GM12872 (cell line): ENCODE data around the gene SLC25A23.

ENCODE experiments used
- TF ChIP-seq, protein P1 (sequence below): IDR thresholded peaks from 3 replicates; pipeline ENCODE4 v1.5.1; 2011; ENCODE audit warnings: low read depth, mild to moderate bottlenecking, low read length, moderate library complexity; ENCODE audit not compliant: insufficient read depth

Gene SLC25A23

DNA sequence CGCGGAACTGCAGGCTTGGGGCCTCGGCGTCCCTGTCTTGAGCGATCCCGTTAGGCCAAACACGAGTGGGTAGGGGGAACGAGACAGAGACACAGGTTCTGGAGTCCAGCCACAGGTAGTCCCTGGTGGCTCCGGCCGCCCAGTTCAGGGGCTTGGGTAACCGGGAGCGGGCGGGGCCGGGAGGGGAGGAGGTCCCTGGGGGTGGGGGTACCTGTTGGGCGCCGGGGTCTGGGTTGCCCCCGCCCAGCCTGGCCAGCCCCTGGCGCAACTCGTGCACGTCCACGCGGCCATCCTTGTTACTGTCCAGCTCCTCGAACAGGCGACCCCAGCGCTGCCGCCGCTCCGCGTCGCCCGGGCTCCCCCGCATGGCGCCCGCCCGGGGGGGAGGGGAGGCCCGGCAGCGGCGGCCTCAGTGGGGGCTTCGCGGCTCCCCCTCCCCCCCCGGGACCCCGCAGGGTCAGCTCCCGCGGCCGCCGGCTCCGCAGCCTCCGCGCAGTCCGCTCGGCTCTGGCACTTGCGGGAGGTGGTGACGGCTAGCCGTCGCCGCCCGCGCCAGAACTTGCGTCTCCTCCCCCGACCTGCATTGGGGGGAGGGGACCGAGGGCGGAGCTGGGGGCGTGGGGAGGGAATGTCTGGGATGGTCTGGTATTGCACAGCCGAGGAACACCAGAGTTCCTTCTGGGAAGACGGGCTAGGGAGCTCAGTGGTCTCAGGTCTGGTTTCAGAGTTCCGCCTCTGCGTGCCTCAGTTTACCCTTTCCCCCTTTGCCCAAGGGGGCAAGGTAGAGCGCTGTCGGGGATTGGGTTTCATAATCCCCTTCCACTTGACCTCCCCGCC, at the start of gene SLC25A23:
Gene SLC25A23 (minus strand): TSS at position 531 of the 837 bp plus-strand sequence. CDS start 164 bp downstream, at position 367.
- TF ChIP-seq, protein P1, sequence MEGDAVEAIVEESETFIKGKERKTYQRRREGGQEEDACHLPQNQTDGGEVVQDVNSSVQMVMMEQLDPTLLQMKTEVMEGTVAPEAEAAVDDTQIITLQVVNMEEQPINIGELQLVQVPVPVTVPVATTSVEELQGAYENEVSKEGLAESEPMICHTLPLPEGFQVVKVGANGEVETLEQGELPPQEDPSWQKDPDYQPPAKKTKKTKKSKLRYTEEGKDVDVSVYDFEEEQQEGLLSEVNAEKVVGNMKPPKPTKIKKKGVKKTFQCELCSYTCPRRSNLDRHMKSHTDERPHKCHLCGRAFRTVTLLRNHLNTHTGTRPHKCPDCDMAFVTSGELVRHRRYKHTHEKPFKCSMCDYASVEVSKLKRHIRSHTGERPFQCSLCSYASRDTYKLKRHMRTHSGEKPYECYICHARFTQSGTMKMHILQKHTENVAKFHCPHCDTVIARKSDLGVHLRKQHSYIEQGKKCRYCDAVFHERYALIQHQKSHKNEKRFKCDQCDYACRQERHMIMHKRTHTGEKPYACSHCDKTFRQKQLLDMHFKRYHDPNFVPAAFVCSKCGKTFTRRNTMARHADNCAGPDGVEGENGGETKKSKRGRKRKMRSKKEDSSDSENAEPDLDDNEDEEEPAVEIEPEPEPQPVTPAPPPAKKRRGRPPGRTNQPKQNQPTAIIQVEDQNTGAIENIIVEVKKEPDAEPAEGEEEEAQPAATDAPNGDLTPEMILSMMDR = no peak

DNA sequence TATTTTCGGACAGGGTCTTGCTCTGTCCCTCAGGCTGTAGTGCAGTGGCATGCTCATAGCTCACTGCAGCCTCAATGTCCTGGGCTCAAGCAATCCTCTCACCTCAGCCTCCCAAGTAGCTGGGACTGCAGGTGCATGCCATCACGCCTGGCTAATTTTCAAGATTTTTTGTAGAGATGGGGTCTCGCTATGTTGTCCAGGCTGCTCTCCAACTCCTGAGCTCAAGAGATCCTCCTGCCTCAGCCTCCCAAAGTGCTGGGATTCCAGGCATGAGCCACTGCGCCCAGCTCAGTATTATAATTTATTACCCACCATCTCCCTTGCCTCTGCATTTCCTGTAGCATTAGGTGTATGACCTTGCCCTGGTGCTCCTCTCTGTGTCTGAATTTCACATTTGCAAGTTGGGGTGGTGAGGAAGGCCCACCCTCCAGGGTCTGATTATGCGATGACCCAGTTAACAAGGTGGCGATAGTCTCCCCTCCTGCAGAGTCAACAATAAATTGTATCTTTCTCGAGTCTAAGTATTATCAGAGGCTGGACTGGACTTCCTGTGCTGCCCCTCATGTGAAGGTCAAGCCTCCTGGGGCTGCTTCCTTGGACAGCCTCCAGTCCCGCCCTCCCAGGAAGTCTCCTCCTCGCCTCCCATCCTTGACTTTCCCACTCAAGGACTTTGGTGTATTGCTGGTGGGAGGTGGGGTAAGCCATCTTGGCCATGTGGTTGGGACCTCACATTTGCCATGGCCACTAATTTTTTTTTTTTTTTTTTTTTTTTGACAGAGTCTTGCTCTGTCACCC, 44.0 kb upstream of the SLC25A23 start:
- TF ChIP-seq, protein P1 = no peak

DNA sequence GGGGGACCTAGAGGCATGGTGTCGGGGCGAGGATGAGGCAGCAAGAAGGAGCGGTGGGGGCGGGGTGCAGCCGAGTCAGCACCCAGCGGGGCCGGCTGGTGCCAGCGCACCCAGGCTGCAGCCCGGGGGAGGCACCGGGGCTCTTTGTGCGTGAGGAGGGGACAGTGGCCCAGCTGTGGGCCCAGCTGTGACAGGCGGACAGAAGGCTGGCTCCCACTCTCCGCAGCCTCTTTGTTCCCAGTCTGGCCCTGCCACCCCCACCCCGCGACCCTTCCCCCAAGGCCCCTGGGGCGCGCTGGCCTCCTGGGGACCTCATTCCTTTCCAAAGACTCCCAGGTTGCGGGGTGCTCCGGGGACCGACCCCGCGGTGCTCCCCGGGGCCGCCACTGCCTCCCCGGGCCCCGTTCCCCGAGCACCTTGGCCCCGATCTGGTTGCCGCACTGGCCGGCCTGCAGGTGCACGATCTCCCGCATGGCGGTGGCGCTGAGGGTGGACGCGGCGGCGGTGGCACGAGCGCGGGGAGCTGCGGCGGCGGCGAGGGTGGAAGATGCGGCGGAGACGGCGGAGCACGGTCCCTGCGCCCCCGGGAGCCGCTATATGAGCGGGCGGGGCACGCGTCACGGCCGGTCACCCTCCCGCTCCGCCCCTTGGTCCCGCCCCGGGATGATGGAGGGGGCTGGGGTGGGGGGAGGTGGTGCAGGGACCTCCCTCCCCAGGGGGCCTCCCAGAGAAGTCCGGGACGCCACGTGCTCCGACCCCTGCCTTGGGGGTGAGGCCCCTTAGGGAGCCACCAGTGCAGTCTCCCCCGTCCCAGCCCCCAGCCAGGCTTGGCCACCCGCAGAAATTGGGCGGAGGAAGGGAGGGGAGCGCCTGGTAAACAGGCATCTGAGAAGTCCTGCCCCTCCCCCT, 42.4 kb upstream of the SLC25A23 start, which contains the start of gene TUBB4A:
Gene TUBB4A (minus strand): TSS at position 570 of the 909 bp plus-strand sequence. CDS start 97 bp downstream, at position 473.
- TF ChIP-seq, protein P1 = no peak

DNA sequence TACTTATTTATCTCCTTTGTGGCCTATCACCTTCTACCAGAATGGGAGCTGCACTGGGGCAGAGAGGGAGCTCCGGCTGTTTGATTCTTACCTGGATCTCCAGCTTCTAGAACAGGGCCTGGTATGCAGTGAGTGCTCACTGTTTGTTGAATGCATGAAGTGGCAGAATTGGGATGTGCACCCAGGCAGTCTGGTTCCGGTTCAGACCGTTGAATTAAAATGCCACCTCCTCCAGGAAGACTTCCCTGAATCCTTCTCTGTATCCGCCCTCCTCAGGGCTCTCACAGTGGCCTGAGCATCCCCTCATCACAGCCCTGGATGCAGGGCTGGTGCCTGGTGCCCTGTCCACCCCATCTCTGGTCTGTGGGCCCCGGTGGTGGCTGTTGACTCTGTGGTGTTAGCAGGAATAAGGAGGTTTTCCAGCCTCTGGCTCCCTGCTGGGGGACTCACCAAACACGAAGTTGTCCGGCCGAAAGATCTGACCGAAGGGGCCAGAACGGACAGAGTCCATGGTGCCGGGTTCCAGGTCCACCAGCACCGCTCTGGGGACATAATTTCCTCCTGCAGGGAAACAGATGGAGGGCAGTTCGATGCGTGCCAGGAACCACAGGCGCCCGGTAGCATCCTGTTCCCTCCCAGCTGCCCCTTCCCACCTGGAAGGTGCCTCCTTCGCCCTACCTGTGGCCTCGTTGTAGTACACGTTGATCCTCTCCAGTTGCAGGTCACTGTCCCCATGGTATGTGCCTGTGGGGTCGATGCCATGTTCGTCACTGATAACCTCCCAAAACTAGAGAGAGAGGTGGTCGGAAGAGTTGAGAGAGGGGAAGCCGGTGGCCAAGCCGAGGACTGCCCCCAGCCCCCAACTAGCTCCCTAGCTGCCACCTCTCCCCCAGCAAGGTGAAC, 41.5 kb upstream of the SLC25A23 start:
- TF ChIP-seq, protein P1 = no peak

DNA sequence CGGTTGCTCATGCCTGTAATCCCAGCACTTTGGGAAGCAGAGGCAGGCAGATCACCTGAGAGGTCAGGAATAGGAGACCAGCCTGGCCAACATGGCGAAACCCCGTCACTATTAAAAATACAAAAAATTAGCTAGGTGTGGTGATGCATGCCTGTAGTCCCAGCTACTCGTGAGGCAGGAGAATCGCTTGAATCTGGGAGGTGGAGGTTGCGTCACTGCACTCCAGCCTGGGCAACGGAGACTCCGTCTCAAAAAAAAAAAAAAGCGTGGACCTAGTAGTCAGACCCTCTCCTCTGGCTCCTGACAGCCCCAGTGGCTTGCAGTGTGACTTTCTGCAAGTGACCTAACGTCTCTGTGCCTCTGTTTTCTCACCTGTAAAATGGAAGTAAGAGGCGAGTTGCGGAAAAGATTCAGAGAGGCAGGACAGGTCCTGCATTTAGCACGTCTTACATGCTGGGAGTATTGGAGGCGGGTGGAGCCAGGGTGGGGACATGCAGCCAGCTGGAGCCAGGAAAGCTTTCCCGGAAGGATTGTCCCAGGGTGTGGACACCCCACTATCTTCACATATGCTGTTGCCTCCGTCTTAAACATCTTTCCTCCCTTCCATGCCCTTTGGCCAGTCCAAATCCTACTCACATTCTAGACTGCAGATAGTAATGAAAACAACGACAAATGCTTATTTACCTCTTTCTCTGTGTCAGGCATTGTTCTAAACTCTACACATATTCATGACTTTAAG, 39.6 kb upstream of the SLC25A23 start:
- TF ChIP-seq, protein P1 = no peak
